ENCODE data around the gene PTP4A2. TPM values are rescaled to one million over a fixed set of nuclear protein-coding genes. Genes with fewer than 3 reads are reported as not detected.

Gene PTP4A2
- total and polyA plus RNA-seq, 2 of the 13 experiments (the other 11 are each of a cell fraction or from before 2014, with no cell fraction given), result 173 to 225 TPM

- no peak for TF ChIP-seq ZNF512B (CRISPR knock-in tag; IDR thresholded peaks at IDR 0.05; ENCODE audit: borderline replicate concordance)
- peak; percentile 96 for TF ChIP-seq HIVEP1 (CRISPR knock-in tag; IDR thresholded peaks at IDR 0.05)
- no peak for TF ChIP-seq ZMAT5 (CRISPR knock-in tag; IDR thresholded peaks at IDR 0.05; ENCODE audit: borderline replicate concordance, low read depth)
- TF ChIP-seq PATZ1 (CRISPR knock-in tag; IDR thresholded peaks at IDR 0.05), result peak; percentile 96
- no peak for TF ChIP-seq TCF12 (IDR thresholded peaks at IDR 0.05)
- peak; percentile 22; the same call in 1 of the 2 replicates for TF ChIP-seq TCF12 (CRISPR knock-in tag; IDR thresholded peaks at IDR 0.05)
- TF ChIP-seq, protein P1, sequence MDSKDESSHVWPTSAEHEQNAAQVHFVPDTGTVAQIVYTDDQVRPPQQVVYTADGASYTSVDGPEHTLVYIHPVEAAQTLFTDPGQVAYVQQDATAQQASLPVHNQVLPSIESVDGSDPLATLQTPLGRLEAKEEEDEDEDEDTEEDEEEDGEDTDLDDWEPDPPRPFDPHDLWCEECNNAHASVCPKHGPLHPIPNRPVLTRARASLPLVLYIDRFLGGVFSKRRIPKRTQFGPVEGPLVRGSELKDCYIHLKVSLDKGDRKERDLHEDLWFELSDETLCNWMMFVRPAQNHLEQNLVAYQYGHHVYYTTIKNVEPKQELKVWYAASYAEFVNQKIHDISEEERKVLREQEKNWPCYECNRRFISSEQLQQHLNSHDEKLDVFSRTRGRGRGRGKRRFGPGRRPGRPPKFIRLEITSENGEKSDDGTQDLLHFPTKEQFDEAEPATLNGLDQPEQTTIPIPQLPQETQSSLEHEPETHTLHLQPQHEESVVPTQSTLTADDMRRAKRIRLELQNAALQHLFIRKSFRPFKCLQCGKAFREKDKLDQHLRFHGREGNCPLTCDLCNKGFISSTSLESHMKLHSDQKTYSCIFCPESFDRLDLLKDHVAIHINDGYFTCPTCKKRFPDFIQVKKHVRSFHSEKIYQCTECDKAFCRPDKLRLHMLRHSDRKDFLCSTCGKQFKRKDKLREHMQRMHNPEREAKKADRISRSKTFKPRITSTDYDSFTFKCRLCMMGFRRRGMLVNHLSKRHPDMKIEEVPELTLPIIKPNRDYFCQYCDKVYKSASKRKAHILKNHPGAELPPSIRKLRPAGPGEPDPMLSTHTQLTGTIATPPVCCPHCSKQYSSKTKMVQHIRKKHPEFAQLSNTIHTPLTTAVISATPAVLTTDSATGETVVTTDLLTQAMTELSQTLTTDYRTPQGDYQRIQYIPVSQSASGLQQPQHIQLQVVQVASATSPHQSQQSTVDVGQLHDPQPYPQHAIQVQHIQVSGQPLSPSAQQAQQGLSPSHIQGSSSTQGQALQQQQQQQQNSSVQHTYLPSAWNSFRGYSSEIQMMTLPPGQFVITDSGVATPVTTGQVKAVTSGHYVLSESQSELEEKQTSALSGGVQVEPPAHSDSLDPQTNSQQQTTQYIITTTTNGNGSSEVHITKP (CRISPR knock-in tag; IDR thresholded peaks at IDR 0.05; ENCODE audit: low read depth), result peak; percentile 99
- TF ChIP-seq ZNF414 (CRISPR knock-in tag; IDR thresholded peaks at IDR 0.05), result 0 out of 2 replicates have a peak, but pooled peaks have one; percentile 81
- TF ChIP-seq ONECUT2 (CRISPR knock-in tag; IDR thresholded peaks at IDR 0.05), result peak; percentile 70
- no peak; the same call in 1 of the 2 replicates for TF ChIP-seq ZNF629 (CRISPR knock-in tag; conservative IDR thresholded peaks at IDR 0.05)
- TF ChIP-seq KDM3A (CRISPR knock-in tag; IDR thresholded peaks at IDR 0.05; ENCODE audit: low read depth), result peak; percentile 73
- peak; percentile 91; the same call in 1 of the 2 replicates for TF ChIP-seq SMAD1 (CRISPR knock-in tag; IDR thresholded peaks at IDR 0.05; ENCODE audit: borderline replicate concordance, low read depth)
- no peak for TF ChIP-seq ZNF20 (CRISPR knock-in tag; IDR thresholded peaks at IDR 0.05)
- no peak for TF ChIP-seq POLR2AphosphoS2 (IDR thresholded peaks at IDR 0.05; ENCODE audit: low read depth, low read length)
- TF ChIP-seq ZNF567 (CRISPR knock-in tag; IDR thresholded peaks at IDR 0.05; ENCODE audit: borderline replicate concordance), result peak; percentile 60; the same call in 1 of the 2 replicates
- TF ChIP-seq CREB1 (IDR thresholded peaks at IDR 0.05), result peak; percentile 64
- peak; percentile 41; the same call in 1 of the 2 replicates for TF ChIP-seq CREB1 (CRISPR knock-in tag; IDR thresholded peaks at IDR 0.05)
- 0 out of 2 replicates have a peak, but pooled peaks have one; percentile 51 for TF ChIP-seq JUND (CRISPR knock-in tag; IDR thresholded peaks at IDR 0.05)
Observed at GRCh38 chr1:31938184-31938975, at the start of gene PTP4A2 (continued).

Measured in HepG2 (cell line).